ENCODE data around the gene HIVEP3.

DNA sequence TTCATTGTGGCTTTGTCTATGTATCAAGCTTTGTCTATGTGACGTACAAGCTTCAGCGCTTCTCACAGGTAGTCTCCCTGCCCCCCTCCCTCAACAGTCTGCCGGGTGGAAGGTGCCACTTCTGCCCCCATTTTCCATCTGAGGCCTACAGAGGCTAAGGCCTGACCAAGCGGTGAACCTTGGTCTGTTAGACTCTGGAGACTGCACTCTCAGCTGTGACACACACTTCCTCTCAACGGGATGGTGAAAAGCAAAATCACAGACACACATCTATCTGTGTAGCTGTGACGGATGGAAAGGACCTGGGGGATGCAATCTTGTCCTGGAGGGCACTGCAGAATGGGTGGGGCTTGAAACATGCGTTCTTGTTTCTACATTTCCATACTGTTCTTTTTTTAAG, 281.4 kb downstream of the HIVEP3 start:
- no peak for TF ChIP-seq POLR2A (IDR thresholded peaks at IDR 0.05)
- TF ChIP-seq, protein P1, sequence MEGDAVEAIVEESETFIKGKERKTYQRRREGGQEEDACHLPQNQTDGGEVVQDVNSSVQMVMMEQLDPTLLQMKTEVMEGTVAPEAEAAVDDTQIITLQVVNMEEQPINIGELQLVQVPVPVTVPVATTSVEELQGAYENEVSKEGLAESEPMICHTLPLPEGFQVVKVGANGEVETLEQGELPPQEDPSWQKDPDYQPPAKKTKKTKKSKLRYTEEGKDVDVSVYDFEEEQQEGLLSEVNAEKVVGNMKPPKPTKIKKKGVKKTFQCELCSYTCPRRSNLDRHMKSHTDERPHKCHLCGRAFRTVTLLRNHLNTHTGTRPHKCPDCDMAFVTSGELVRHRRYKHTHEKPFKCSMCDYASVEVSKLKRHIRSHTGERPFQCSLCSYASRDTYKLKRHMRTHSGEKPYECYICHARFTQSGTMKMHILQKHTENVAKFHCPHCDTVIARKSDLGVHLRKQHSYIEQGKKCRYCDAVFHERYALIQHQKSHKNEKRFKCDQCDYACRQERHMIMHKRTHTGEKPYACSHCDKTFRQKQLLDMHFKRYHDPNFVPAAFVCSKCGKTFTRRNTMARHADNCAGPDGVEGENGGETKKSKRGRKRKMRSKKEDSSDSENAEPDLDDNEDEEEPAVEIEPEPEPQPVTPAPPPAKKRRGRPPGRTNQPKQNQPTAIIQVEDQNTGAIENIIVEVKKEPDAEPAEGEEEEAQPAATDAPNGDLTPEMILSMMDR (IDR thresholded peaks at IDR 0.05) = no peak
